ENCODE data around the gene APMAP. TPM values are rescaled to one million over a fixed set of nuclear protein-coding genes. Genes with fewer than 3 reads are reported as not detected.

APMAP gene
- total RNA-seq, 1 donor from 2014 or later = 81.3 TPM

GRCh38 chr20:25038103-25038410, 45.5 kb upstream of the APMAP start:
- no peaks in the 10 kb centered on the region for H3K9me3 Mint-ChIP-seq (ENCODE audit: low read depth)
- H3K36me3 Mint-ChIP-seq (ENCODE audit: insufficient read depth) = no peaks in the 10 kb centered on the region
- no peaks in the 10 kb centered on the region for H3K4me1 Mint-ChIP-seq (ENCODE audit: low read depth)
- H3K27ac Mint-ChIP-seq = no peak overlapping the region
- TF ChIP-seq, protein P1, sequence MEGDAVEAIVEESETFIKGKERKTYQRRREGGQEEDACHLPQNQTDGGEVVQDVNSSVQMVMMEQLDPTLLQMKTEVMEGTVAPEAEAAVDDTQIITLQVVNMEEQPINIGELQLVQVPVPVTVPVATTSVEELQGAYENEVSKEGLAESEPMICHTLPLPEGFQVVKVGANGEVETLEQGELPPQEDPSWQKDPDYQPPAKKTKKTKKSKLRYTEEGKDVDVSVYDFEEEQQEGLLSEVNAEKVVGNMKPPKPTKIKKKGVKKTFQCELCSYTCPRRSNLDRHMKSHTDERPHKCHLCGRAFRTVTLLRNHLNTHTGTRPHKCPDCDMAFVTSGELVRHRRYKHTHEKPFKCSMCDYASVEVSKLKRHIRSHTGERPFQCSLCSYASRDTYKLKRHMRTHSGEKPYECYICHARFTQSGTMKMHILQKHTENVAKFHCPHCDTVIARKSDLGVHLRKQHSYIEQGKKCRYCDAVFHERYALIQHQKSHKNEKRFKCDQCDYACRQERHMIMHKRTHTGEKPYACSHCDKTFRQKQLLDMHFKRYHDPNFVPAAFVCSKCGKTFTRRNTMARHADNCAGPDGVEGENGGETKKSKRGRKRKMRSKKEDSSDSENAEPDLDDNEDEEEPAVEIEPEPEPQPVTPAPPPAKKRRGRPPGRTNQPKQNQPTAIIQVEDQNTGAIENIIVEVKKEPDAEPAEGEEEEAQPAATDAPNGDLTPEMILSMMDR (IDR thresholded peaks at IDR 0.05; ENCODE audit: unreplicated experiment) = no peak
- no peak overlapping the region for H3K4me3 Mint-ChIP-seq (ENCODE audit: low read depth)
- H3K27me3 Mint-ChIP-seq = no peaks in the 10 kb centered on the region
- no peak for DNase-seq (ENCODE audit: low spot score, unreplicated experiment)

- Mint-ChIP-seq H3K4me3 (ENCODE audit: low read depth) (no peak overlapping the region), H3K27me3 (no peaks in the 10 kb centered on the region), H3K36me3 (ENCODE audit: insufficient read depth) (no peaks in the 10 kb centered on the region), H3K27ac (no peak overlapping the region), H3K9me3 (ENCODE audit: low read depth) (no peaks in the 10 kb centered on the region), H3K4me1 (ENCODE audit: low read depth) (peaks cover 3% of the 10 kb centered on the region)
- no peak for DNase-seq (ENCODE audit: low spot score, unreplicated experiment)
- TF ChIP-seq, protein P1 (IDR thresholded peaks at IDR 0.05; ENCODE audit: unreplicated experiment) = no peak
Observed at GRCh38 chr20:25037288-25038102, 44.9 kb upstream of the APMAP start.

DNA sequence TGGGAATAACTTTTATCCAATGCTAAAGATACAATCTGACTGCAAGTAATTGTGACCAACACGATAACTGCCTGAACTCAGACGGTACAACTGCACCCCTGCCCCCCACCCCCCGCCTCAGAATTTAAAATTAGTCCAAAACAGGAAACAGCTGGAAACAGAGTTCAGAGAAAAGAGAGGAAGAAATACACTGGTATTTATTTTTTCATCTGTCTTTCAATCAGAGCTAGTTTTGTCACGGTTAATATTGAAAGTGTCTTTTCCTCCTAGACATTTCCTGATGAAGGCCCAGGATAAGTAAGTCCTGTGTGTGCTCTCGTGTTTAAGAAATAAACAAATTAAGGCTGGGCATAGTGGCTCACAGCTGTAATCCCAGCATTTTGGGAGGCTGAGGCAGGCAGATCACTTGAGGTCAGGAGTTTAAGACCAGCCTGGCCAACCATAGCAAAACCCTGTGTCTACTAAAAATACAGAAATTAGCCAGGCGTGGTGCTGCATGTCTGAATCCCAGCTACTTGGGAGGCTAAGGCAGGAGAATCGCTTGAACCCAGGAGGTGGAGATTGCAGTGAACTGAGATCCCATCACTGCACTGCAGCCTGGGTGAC, 43.9 kb upstream of the APMAP start:
- Mint-ChIP-seq H3K9me3 (ENCODE audit: low read depth) (no peaks in the 10 kb centered on the region), H3K4me1 (ENCODE audit: low read depth) (peaks cover 3% of the 10 kb centered on the region), H3K36me3 (ENCODE audit: insufficient read depth) (no peaks in the 10 kb centered on the region), H3K27ac (no peak overlapping the region), H3K27me3 (no peaks in the 10 kb centered on the region), H3K4me3 (ENCODE audit: low read depth) (no peak overlapping the region)
- DNase-seq (ENCODE audit: low spot score, unreplicated experiment) = no peak
- TF ChIP-seq, protein P1 (IDR thresholded peaks at IDR 0.05; ENCODE audit: unreplicated experiment) = no peak

GRCh38 chr20:25035921-25036320, 43.4 kb upstream of the APMAP start:
- no peak overlapping the region for H3K27ac Mint-ChIP-seq
- TF ChIP-seq, protein P1 (IDR thresholded peaks at IDR 0.05; ENCODE audit: unreplicated experiment) = no peak
- peaks cover 3% of the 10 kb centered on the region for H3K4me1 Mint-ChIP-seq (ENCODE audit: low read depth)
- no peaks in the 10 kb centered on the region for H3K27me3 Mint-ChIP-seq
- H3K36me3 Mint-ChIP-seq (ENCODE audit: insufficient read depth) = no peaks in the 10 kb centered on the region
- H3K9me3 Mint-ChIP-seq (ENCODE audit: low read depth) = no peaks in the 10 kb centered on the region
- DNase-seq (ENCODE audit: low spot score, unreplicated experiment) = no peak
- H3K4me3 Mint-ChIP-seq (ENCODE audit: low read depth) = no peak overlapping the region

- no peaks in the 10 kb centered on the region for H3K36me3 Mint-ChIP-seq (ENCODE audit: insufficient read depth)
- peaks cover 3% of the 10 kb centered on the region for H3K4me1 Mint-ChIP-seq (ENCODE audit: low read depth)
- H3K27ac Mint-ChIP-seq = no peak overlapping the region
- H3K4me3 Mint-ChIP-seq (ENCODE audit: low read depth) = no peak overlapping the region
- no peak for DNase-seq (ENCODE audit: low spot score, unreplicated experiment)
- TF ChIP-seq, protein P1 (IDR thresholded peaks at IDR 0.05; ENCODE audit: unreplicated experiment) = no peak
- H3K27me3 Mint-ChIP-seq = peaks cover 7% of the 10 kb centered on the region
- H3K9me3 Mint-ChIP-seq (ENCODE audit: low read depth) = no peaks in the 10 kb centered on the region
Observed at GRCh38 chr20:25033924-25034300, 41.4 kb upstream of the APMAP start.
